GM18873 (cell line): ENCODE measurements around the gene SEPTIN10.
"Not testable (repeated sequence)": the region's sequence is repeated elsewhere in the genome, so short reads cannot be mapped to it uniquely, and the experiment has no call there.

ENCODE experiments used
- ATAC-seq: cut with Tn5 transposase; IDR thresholded peaks from one replicate; pipeline ENCODE4 v1.9.1; 2021; ENCODE audit warnings: mild to moderate bottlenecking, moderate library complexity, moderate number of reproducible peaks; ENCODE audit not compliant: unreplicated experiment, low FRiP score

SEPTIN10 gene

GRCh38 chr2:109613922-109614714, at the start of gene SEPTIN10, which contains the start of gene SOWAHC:
Gene SEPTIN10 (minus strand): TSS chr2:109613966. CDS start chr2:109613827, 139 bp downstream.
Gene SOWAHC (plus strand): TSS chr2:109614364. CDS start chr2:109614490, 126 bp downstream.
- ATAC-seq = no peak

DNA sequence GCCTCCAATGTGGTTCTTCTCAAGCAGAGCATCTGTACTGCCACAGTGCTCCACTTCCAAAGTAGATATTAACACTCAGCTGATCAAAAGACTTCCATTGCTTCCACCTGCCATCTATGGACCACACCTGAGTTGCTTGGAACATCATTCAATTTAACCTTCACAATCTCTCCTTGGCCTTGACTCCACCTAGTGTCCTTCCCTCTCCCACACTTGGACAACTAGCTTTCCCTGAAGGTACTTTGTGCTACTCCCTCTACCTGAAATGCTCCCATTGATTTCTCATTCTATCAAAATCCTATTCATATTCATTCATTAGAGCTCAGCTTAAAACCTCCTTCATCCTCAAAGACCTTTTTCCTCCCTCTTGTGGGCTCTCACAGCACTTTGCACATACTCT, 49.1 kb upstream of the SEPTIN10 start:
- ATAC-seq = no peak

- no peak for ATAC-seq
Observed at GRCh38 chr2:109660046-109660860, 46.5 kb upstream of the SEPTIN10 start.

- ATAC-seq = no peak
Observed at GRCh38 chr2:109659396-109660045, 45.8 kb upstream of the SEPTIN10 start.

GRCh38 chr2:109655287-109655686, 41.5 kb upstream of the SEPTIN10 start:
- no peak for ATAC-seq

- no peak for ATAC-seq
Observed at GRCh38 chr2:109654326-109655050, 40.7 kb upstream of the SEPTIN10 start.

GRCh38 chr2:109649736-109650695, 36.2 kb upstream of the SEPTIN10 start:
- no peak for ATAC-seq

GRCh38 chr2:109648041-109648527, 34.3 kb upstream of the SEPTIN10 start:
- no peak for ATAC-seq

DNA sequence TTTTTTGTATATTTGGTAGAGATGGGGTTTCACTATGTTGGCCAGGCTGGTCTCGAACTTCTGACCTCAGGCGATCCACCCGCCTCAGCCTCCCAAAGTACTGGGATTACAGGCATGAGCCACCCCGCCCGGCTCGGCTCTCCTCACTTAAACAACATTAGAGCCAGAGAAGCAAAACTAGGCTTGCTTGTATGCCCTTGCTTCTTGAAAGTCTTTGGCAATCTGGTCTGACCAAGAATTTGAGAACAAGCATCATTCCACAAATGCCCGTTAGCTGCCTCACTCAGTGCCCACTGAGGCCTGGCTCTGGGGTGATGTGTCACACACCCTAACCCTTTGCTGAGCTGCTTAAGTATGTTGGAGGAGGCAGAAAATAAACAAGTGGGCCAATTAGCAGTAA, 33.9 kb upstream of the SEPTIN10 start:
- no peak for ATAC-seq

GRCh38 chr2:109646961-109647360, 33.2 kb upstream of the SEPTIN10 start:
- ATAC-seq = no peak

- no peak for ATAC-seq
Observed at GRCh38 chr2:109645412-109646184, 31.8 kb upstream of the SEPTIN10 start.

- no peak for ATAC-seq
Observed at GRCh38 chr2:109644571-109645275, 31.0 kb upstream of the SEPTIN10 start.

- not testable (repeated sequence) for ATAC-seq
Observed at GRCh38 chr2:109640000-109640399, 26.2 kb upstream of the SEPTIN10 start.

GRCh38 chr2:109638795-109639194, 25.0 kb upstream of the SEPTIN10 start:
- ATAC-seq = no peak

- peak; percentile 70 for ATAC-seq
Observed at GRCh38 chr2:109637749-109638570, 24.2 kb upstream of the SEPTIN10 start.

GRCh38 chr2:109636317-109636716, 22.6 kb upstream of the SEPTIN10 start:
- no peak for ATAC-seq
